Non-pigmented ciliary epithelial cell (primary cell): Measurements from ENCODE around the gene ZDBF2.
"Not testable (repeated sequence)": the region's sequence is repeated elsewhere in the genome, so short reads cannot be mapped to it uniquely, and the experiment has no call there.

ENCODE experiments used
- DNase-seq: peaks from one replicate; pipeline ENCODE4 v3.0.0-alpha.2; 2010; ENCODE audit warnings: low read depth

Gene ZDBF2

GRCh38 chr2:206259376-206260187 lies 14.9 kb upstream of the ZDBF2 start:
- DNase-seq: no peak

GRCh38 chr2:206260188-206261012 lies 14.1 kb upstream of the ZDBF2 start:
- no peak for DNase-seq

GRCh38 chr2:206263959-206264603 lies 10.4 kb upstream of the ZDBF2 start:
- no peak for DNase-seq

GRCh38 chr2:206266130-206267125 lies 8.0 kb upstream of the ZDBF2 start:
- no peak for DNase-seq

DNA sequence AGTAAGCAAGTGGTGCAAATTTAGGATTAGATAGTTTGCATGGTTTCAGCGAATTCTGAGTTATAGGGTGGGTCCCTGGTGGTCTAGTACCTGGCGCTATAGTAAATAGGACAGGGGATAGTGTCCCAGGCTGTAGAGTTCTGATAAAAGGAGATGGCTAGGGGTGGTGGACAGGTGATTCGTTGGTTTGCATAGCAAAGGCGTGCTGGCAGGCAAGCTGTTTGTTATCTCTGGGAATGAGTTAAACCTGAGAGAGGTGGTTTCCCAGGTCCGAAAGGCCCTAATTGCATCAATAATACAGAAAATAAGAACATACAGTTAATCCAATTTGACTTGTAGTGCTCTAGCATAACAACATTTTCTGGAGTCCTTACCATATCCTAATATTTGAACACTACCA lies 6.9 kb upstream of the ZDBF2 start:
- DNase-seq: no peak

DNA sequence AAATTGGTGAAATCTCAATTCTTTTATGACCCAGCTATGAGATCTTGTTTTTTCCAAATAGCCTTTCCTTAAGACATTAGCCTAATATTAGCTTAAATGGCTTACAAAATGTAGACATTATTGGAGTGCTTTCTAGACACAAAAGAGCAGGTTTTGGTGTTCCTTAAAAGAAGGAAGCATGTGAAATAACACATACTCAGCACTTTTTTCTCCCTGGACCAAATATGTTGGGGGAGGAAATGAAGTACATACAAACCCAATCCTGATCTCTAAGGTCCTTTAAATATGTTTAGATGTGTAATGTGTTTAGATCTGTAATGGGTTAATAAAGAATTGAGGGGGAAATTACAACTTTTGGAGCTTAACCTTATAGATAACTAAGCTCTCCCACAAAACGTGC lies 3.4 kb upstream of the ZDBF2 start:
- no peak for DNase-seq

- DNase-seq: no peak
Observed at GRCh38 chr2:206273905-206274304, 558 bp upstream of the ZDBF2 start.

DNA sequence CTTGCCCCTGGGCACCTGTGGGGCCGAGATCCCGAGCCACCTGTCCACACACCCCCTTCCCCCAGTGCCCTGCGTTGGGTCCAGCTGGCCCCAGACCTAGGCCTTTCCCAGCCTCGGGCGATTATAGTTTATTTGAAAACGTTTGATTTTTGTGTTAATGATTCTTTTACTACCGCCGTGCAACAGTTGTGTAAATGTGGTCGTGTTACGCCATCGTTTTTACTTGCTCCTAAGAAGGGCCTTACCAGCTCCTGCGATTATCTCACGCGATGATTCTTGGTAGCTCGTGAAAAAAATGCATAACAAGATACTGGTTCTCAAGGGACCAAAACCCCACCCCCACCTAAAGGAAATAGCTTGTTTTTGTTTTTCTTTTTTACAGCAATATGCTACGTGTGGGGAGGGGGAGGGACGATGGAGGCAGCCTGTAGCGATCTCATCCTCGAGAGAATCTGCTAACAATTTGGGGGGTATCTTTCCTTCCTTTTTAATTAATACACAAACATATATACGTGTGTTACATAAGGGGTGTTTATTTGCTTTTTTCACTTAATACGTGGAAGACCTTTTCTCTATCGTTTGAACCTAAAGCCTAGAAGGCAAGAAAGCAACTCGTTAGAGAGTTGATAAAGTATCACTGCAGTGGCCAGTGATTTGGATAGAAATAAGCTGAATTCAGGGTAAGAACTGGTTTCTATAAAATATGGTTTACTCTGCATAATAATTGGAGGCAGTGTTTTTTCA lies 1.0 kb downstream of the ZDBF2 start:
- no peak for DNase-seq

DNA sequence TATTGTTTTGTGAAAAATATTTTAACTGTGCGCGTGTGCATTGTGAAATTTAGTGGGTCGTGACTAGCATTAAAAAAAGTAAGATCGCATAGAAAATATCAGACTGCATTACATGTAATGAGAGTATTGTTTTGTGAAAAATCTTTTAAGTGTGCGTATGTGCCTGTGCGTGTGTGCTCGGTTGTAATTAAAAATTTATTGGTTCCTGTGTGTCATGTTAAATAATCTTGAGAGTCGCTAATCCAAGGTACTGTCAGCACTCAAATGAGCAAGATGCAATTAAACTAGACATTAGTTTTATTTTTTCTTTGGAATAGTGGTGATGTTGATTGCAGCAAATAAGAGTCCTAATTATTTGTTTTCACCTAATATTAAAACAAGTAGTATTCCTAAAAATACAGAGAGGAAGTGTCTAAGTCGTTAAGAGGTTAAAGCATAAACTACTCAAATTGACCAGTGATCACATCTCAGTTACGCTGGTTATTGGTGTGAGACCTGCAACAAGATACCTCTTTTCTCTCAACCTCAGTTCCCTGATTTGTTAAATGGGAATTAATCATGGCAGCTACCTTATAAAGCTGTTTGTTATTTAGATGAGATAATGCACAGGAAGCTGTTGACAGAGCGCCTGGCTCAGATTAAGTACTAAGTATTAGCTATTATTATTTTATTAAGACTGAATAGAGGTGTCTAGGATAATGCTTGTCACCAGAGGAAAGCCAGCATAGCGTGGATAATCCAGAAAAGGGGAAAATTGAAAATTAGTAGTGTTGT lies 1.9 kb downstream of the ZDBF2 start:
- no peak for DNase-seq

DNA sequence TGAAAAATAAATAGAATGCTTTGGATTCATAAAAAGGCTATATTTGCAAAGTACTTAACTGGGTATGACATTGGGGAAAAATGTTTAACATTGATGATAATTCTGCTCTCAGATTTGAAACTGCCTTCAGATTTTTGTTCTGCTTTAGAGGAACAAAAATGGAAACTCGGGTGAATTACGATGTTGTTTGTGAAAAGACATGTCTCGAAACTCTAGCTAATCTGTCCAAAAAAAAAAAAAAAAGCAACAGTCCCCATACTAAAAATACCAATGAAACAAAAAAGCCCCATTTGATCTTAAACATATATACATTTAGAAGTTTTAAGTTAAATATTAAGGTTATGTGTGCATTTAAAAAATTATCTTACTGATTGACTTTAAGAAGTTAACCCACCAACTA lies 3.0 kb downstream of the ZDBF2 start:
- no peak for DNase-seq

DNA sequence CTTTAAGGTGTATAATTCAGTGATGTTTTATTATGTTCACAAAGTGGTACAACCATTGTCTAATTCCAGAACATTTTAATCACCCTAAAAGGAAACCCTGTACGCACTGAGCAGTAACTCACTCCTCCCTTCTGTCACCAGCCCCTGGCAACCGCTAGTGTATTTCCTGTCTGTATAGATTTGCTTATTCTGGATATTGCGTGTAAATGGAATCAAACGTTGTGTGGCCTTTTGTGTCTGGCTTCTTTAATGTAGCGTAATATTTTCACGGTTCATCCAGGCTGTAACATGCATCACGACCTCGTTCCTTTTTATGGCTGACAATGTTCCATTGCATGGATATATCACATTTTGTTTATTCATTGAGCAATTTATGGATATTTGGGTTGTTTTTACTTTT lies 8.3 kb downstream of the ZDBF2 start:
- no peak for DNase-seq

- DNase-seq: no peak
Observed at GRCh38 chr2:206287197-206287596, 12.7 kb downstream of the ZDBF2 start.

DNA sequence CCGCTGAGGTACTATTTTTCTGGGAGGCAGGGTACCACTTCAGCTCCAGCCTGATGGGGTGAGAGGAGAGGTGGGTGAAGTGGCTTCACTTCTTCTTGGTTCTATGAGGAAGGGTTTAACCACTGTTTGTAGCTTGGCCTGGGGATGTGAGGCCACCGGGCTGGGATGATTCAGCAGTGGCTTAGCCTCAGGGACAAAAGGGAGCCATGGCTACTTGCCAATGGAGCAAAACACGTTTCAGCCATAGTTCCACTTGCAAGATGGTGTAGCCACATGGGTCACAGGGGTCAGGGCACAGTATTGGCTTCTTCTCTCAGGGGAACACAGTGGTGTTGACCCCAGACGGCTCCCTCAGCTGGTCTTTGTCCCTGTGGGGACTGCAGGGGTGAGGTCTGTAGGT lies 14.9 kb downstream of the ZDBF2 start:
- DNase-seq: no peak

DNA sequence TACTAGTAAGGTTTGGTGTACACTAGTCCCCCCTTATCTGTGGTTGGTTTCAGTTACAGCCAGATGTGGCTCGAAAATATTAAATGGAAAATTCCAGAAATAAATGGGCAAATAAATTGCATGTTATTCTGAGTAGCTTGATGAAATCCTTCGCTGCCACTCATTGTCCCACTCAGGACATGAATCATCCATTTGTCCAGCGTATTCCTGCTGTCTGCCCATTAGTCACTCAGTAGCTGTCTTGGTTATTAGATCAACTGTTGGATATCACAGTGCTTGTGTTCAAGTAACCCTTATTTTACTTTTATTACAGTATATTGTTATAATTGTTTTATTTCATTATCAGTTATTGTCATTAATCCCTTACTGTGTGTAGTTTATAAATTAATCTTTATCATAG lies 21.7 kb downstream of the ZDBF2 start:
- DNase-seq: peak; percentile 52

- DNase-seq: not testable (repeated sequence)
Observed at GRCh38 chr2:206299608-206300007, 25.1 kb downstream of the ZDBF2 start.

- no peak for DNase-seq
Observed at GRCh38 chr2:206305523-206306245, 31.2 kb downstream of the ZDBF2 start.

DNA sequence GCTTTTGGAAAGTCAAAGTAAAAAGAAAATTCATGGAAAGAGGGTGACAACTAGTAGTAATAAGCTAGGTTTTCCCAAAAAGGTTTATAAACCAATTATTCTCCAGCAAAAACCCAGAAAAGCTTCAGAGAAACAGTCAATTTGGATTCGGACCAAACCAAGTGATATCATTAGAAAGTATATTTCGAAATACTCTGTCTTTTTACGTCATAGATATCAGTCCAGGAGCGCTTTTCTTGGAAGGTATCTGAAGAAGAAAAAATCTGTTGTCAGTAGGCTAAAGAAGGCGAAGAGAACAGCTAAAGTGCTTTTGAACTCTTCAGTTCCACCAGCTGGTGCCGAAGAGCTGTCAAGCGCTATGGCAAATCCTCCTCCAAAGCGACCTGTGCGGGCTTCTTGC lies 36.6 kb downstream of the ZDBF2 start:
- no peak for DNase-seq

GRCh38 chr2:206316141-206316540 lies 41.7 kb downstream of the ZDBF2 start:
- DNase-seq: no peak

DNA sequence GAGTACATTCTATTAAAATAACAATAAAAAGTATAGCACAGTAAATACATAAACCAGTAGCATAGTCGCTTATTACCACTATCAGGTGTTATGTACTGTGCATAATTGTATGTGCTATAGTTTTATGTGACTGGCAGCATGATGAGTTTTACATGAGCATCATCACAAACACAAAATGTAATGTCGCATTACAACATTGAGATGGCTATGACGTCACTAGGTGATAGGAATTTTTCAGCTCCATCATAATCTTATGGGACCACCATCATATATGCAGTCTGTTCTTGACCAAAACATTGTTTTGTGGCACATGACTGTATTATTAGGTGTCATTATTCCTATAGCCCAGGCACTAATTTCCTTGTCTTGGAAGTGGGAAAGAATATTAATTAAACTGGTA lies 48.6 kb downstream of the ZDBF2 start:
- DNase-seq: no peak
